MM.1S (cell line): ENCODE measurements around the gene EHF.
A peak's percentile ranks its signal among the peaks of the same experiment; 100 is the strongest.

Experiments used
- DNase-seq: peaks from one replicate; pipeline ENCODE4 v3.0.0-alpha.2; 2015
- H2AFZ ChIP-seq: fragments of 300-600 bp; sonication (generic); 2 replicates; pipeline ENCODE4 v1.6.0; 2016; ENCODE audit warnings: antibody characterized with exemption, low read length
- H3F3A ChIP-seq: fragments of 300-600 bp; sonication (generic); 2 replicates; pipeline ENCODE4 v1.6.1; 2016; ENCODE audit warnings: mild to moderate bottlenecking, antibody characterized with exemption, low read length, moderate library complexity, mixed read lengths; ENCODE audit not compliant: insufficient read depth
- H3K27ac ChIP-seq: fragments of 300-600 bp; sonication (generic); 2 replicates; pipeline ENCODE4 v1.5.1; 2016; ENCODE audit warnings: mild to moderate bottlenecking, low read length
- H3K27me3 ChIP-seq: fragments of 300-600 bp; sonication (generic); replicated peaks from 2 replicates; pipeline ENCODE4 v1.6.0; 2016; ENCODE audit warnings: low read length; ENCODE audit not compliant: insufficient read depth
- H3K36me3 ChIP-seq: fragments of 300-600 bp; sonication (generic); replicated peaks from 2 replicates; pipeline ENCODE4 v1.6.1; 2016; ENCODE audit warnings: mild to moderate bottlenecking, low read length, mixed read lengths; ENCODE audit not compliant: insufficient read depth
- H3K4me1 ChIP-seq: fragments of 300-600 bp; sonication (generic); 2 replicates; pipeline ENCODE4 v1.6.1; 2016; ENCODE audit warnings: low read length, mixed read lengths
- H3K4me2 ChIP-seq: fragments of 300-600 bp; sonication (generic); 2 replicates; pipeline ENCODE4 v1.6.0; 2016; ENCODE audit warnings: low read depth, low read length
- H3K4me3 ChIP-seq: fragments of 300-600 bp; sonication (generic); 2 replicates; pipeline ENCODE4 v1.5.1; 2016; ENCODE audit warnings: low read length, mixed read lengths
- H3K79me2 ChIP-seq: fragments of 300-600 bp; sonication (generic); 2 replicates; pipeline ENCODE4 v1.6.1; 2016; ENCODE audit warnings: mixed run types, low read length, mixed read lengths
- H3K9ac ChIP-seq: fragments of 300-600 bp; sonication (generic); 2 replicates; pipeline ENCODE4 v1.6.1; 2016; ENCODE audit warnings: low read length, mixed read lengths
- H3K9me2 ChIP-seq: fragments of 300-600 bp; sonication (generic); replicated peaks from 2 replicates; pipeline ENCODE4 v1.6.1; 2016; ENCODE audit warnings: mild to moderate bottlenecking, low read length, mixed read lengths; ENCODE audit not compliant: insufficient read depth
- H3K9me3 ChIP-seq: fragments of 300-600 bp; sonication (generic); replicated peaks from 2 replicates; pipeline ENCODE4 v1.6.1; 2016; ENCODE audit warnings: mild to moderate bottlenecking, low read length, mixed read lengths; ENCODE audit not compliant: insufficient read depth
- H4K20me1 ChIP-seq: fragments of 300-600 bp; sonication (generic); 2 replicates; pipeline ENCODE4 v1.6.1; 2016; ENCODE audit warnings: mild to moderate bottlenecking, low read length, moderate library complexity, mixed read lengths; ENCODE audit not compliant: insufficient read depth
- EZH2 ChIP-seq: fragments of 300-600 bp; sonication (generic); optimal IDR thresholded peaks from 2 replicates; pipeline ENCODE3; 2017; ENCODE audit warnings: low read depth, mild to moderate bottlenecking, antibody characterized with exemption, low read length, mixed read lengths
- EZH2phosphoT487 ChIP-seq: fragments of 300-600 bp; sonication (generic); IDR thresholded peaks from 2 replicates; pipeline ENCODE4 v1.6.1; 2018; ENCODE audit warnings: antibody characterized with exemption, low read length
- TF ChIP-seq, protein P1 (sequence below): fragments of 300-600 bp; sonication (generic); IDR thresholded peaks from 2 replicates; pipeline ENCODE4 v1.5.1; 2016; ENCODE audit warnings: antibody characterized with exemption, low read length, mixed read lengths

Gene EHF

DNA sequence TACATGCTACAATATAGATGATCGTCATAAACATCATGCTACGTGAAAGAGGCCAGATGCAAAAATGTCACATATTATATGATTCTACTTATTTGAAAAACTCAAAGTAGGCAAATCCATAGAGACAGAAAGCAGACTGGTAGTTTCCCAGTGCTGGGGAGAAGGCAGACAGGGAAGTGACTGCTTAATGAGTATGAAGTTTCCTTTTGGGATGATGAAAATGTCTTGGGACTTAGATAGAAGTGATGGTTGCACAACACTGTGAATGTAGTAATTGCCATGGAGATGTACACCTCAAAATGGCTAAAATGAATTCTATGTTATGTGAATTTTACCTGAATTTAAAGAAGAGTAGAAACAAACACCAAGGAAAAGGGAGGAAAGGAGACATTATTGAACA, 45.2 kb upstream of the EHF start:
- no peak overlapping the region for H3K4me3 ChIP-seq
- no peak for DNase-seq
- no peak overlapping the region for H2AFZ ChIP-seq
- H3F3A ChIP-seq: no peaks in the 10 kb centered on the region
- H3K4me1 ChIP-seq: peaks cover 5% of the 10 kb centered on the region; the same call in 1 of the 2 replicates
- no peak overlapping the region for H3K4me2 ChIP-seq
- no peaks in the 10 kb centered on the region for H3K9me2 ChIP-seq
- TF ChIP-seq EZH2: no peak
- TF ChIP-seq, protein P1, sequence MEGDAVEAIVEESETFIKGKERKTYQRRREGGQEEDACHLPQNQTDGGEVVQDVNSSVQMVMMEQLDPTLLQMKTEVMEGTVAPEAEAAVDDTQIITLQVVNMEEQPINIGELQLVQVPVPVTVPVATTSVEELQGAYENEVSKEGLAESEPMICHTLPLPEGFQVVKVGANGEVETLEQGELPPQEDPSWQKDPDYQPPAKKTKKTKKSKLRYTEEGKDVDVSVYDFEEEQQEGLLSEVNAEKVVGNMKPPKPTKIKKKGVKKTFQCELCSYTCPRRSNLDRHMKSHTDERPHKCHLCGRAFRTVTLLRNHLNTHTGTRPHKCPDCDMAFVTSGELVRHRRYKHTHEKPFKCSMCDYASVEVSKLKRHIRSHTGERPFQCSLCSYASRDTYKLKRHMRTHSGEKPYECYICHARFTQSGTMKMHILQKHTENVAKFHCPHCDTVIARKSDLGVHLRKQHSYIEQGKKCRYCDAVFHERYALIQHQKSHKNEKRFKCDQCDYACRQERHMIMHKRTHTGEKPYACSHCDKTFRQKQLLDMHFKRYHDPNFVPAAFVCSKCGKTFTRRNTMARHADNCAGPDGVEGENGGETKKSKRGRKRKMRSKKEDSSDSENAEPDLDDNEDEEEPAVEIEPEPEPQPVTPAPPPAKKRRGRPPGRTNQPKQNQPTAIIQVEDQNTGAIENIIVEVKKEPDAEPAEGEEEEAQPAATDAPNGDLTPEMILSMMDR: no peak
- TF ChIP-seq EZH2phosphoT487: no peak
- H3K27ac ChIP-seq: no peak overlapping the region
- no peaks in the 10 kb centered on the region for H3K79me2 ChIP-seq
- no peak overlapping the region for H3K9ac ChIP-seq
- no peaks in the 10 kb centered on the region for H3K27me3 ChIP-seq
- H3K36me3 ChIP-seq: no peaks in the 10 kb centered on the region
- H4K20me1 ChIP-seq: no peaks in the 10 kb centered on the region
- no peaks in the 10 kb centered on the region for H3K9me3 ChIP-seq

DNA sequence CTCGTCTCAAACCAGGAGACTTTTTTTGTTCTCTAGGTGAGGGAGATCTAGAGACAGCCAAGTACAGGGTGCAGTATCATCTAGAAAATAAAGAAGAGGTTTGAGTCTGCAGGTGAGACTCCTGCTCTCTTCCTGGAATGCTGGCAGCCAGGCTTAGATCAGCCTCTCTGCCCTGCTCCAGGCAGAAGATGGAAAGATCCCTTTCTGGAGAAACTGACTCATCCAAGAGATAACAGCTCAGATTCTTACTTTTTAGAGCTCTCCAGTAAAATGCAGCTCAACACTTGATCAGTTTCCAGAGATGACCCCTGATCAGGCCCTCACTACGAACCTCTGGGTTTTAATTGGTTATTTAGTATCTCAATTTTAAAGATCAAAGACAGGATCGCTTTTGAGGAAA, 44.6 kb upstream of the EHF start:
- H3K9me3 ChIP-seq: no peaks in the 10 kb centered on the region
- H3K79me2 ChIP-seq: no peaks in the 10 kb centered on the region
- H3K9ac ChIP-seq: no peak overlapping the region
- no peak overlapping the region for H3K4me2 ChIP-seq
- no peaks in the 10 kb centered on the region for H3K9me2 ChIP-seq
- H4K20me1 ChIP-seq: no peaks in the 10 kb centered on the region
- no peak overlapping the region for H3K4me3 ChIP-seq
- H3K4me1 ChIP-seq: no peaks in the 10 kb centered on the region
- H2AFZ ChIP-seq: no peak overlapping the region
- H3K36me3 ChIP-seq: no peaks in the 10 kb centered on the region
- H3K27me3 ChIP-seq: no peaks in the 10 kb centered on the region
- DNase-seq: no peak
- no peaks in the 10 kb centered on the region for H3F3A ChIP-seq
- no peak overlapping the region for H3K27ac ChIP-seq
- no peak for TF ChIP-seq EZH2phosphoT487
- TF ChIP-seq, protein P1: no peak
- TF ChIP-seq EZH2: no peak

DNA sequence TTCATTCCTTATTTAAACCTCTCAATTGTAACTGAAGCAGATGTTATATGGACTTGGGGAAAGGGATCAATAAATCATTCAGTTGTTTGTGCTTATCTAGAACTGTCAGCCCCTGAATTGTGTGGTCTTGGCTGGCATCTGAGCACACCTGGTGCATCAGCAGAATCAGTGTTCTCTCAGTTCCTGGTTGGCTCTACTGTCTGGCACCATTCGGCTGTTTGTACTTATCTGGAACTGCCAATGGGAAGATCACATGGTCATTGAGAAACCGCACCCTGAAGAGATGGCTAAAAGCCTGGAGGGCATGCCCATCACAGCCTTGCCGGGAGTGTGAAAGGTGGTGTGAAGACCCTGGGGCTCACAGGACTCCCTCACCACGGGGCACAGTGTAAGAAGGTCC, 37.1 kb upstream of the EHF start:
- Histone ChIP-seq H3K9ac (no peak overlapping the region), H3K9me2 (no peaks in the 10 kb centered on the region), H3K4me1 (peaks cover 10% of the 10 kb centered on the region), H3K9me3 (no peaks in the 10 kb centered on the region), H3K79me2 (no peaks in the 10 kb centered on the region), H3K36me3 (no peaks in the 10 kb centered on the region), H3K27me3 (no peaks in the 10 kb centered on the region), H3F3A (no peaks in the 10 kb centered on the region), H3K4me3 (no peak overlapping the region), H3K27ac (no peak overlapping the region), H4K20me1 (no peaks in the 10 kb centered on the region), H2AFZ (no peak overlapping the region), H3K4me2 (no peak overlapping the region)
- TF ChIP-seq EZH2phosphoT487: no peak
- peak; percentile 22 for DNase-seq

DNA sequence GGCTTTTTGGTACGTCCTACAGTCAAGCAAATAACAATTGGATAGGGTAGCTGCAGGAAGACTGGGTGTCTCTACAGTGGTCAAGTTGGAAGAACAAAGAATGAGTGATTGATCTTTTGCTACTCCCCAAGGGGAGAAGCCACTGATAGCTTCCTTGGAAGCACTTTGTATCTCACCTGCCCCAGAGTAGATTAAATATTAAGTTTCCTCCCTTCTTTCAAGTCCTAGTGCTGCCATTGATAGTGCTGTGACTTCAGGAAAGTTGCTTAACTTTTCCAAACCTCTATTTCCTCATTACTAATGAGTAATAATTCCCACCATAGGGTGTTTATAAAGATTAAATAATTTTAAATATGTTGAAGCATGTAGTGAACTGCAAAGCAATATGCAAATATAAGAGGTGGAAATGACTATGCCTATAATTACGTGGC, 35.6 kb upstream of the EHF start:
- Histone ChIP-seq H2AFZ (no peak overlapping the region), H3K27me3 (no peaks in the 10 kb centered on the region), H4K20me1 (no peaks in the 10 kb centered on the region), H3F3A (no peaks in the 10 kb centered on the region), H3K79me2 (no peaks in the 10 kb centered on the region), H3K9me3 (no peaks in the 10 kb centered on the region), H3K4me2 (no peak overlapping the region), H3K9me2 (no peaks in the 10 kb centered on the region), H3K27ac (no peak overlapping the region), H3K9ac (no peak overlapping the region), H3K4me1 (peaks cover 10% of the 10 kb centered on the region), H3K4me3 (no peak overlapping the region), H3K36me3 (no peaks in the 10 kb centered on the region)
- no peak for DNase-seq
- TF ChIP-seq, protein P1: no peak
- no peak for TF ChIP-seq EZH2
- TF ChIP-seq EZH2phosphoT487: no peak
